Measurements from ENCODE around the gene ZMYND12.

The ZMYND12 gene

GRCh38 chr1:42392967-42393848 is 62.6 kb downstream of the ZMYND12 start:
- DNase-seq: no peak
- TF ChIP-seq GATA1 (IDR thresholded peaks at IDR 0.05; ENCODE audit: low read depth, low read length): no peak
- no peak for TF ChIP-seq POLR2A (IDR thresholded peaks at IDR 0.05; ENCODE audit: low read length)

- DNase-seq: no peak
- TF ChIP-seq POLR2A (IDR thresholded peaks at IDR 0.05; ENCODE audit: low read length) (no peak), GATA1 (IDR thresholded peaks at IDR 0.05; ENCODE audit: low read depth, low read length) (no peak)
Measured at GRCh38 chr1:42392255-42392654, 63.6 kb downstream of the ZMYND12 start.

GRCh38 chr1:42386051-42386450 is 69.8 kb downstream of the ZMYND12 start:
- no peak for DNase-seq
- no peak for TF ChIP-seq GATA1 (IDR thresholded peaks at IDR 0.05; ENCODE audit: low read depth, low read length)
- TF ChIP-seq POLR2A (IDR thresholded peaks at IDR 0.05; ENCODE audit: low read length): no peak

DNA sequence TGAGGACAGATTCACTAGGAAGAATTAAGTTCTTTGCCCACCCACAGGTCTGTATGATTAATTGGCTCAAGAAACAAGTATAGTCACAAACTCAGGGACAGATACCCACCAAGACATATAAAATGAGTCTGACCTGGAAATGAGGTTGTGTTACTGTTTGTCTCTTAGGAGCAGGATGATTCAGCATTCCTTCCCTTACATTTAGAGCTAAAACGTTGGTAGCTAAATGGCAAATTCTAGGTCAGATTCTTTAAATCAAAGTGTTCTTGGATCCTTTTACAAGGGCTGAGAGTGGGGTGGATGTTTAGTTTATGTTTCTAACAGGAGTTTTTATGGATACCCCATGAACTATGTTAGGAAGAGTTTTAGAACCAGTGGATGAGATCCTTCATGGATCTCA is 70.5 kb downstream of the ZMYND12 start:
- peak in 1 of 2 experiments; percentile 8 for DNase-seq

GRCh38 chr1:42381280-42381673 is 74.5 kb downstream of the ZMYND12 start:
- DNase-seq: no peak
- TF ChIP-seq GATA1 (IDR thresholded peaks at IDR 0.05; ENCODE audit: low read depth, low read length) (no peak), POLR2A (IDR thresholded peaks at IDR 0.05; ENCODE audit: low read length) (no peak)

More for the DNA sequence above, 70.5 kb downstream of the ZMYND12 start:
- TF ChIP-seq POLR2A (IDR thresholded peaks at IDR 0.05; ENCODE audit: low read length) (no peak), GATA1 (IDR thresholded peaks at IDR 0.05; ENCODE audit: low read depth, low read length) (no peak)

- TF ChIP-seq POLR2A (IDR thresholded peaks at IDR 0.05; ENCODE audit: low read length) (no peak), GATA1 (IDR thresholded peaks at IDR 0.05; ENCODE audit: low read depth, low read length) (no peak)
Measured at GRCh38 chr1:42380586-42381279, 75.1 kb downstream of the ZMYND12 start, which contains the start of gene RIMKLA. Gene RIMKLA, plus strand, starts transcription at chr1:42380792. Its CDS starts 143 bp downstream, at chr1:42380935.

More at GRCh38 chr1:42380586-42381279, 75.1 kb downstream of the ZMYND12 start, which contains the start of gene RIMKLA:
- peak; percentile 16 to 26 for DNase-seq
